GM11168 (cell line): Measurements from ENCODE around the gene CGN.

Source experiments
- in situ Hi-C: fragments of 300-500 bp; cut with MboI; formaldehyde crosslinking; loops from one replicate; pipeline ENCODE4 v1.12.0; 2022; ENCODE audit warnings: low sequenced_read_pairs; ENCODE audit not compliant: unreplicated experiment

CGN gene

GRCh38 chr1:151501474-151501873 lies 9.7 kb upstream of the CGN start:
- in situ Hi-C loops = no loop called here

- in situ Hi-C loops = no loop called here
Observed at GRCh38 chr1:151502035-151502700, 9.0 kb upstream of the CGN start.

GRCh38 chr1:151502859-151503780 lies 8.1 kb upstream of the CGN start:
- in situ Hi-C loops = no loop called here

GRCh38 chr1:151504252-151504651 lies 6.9 kb upstream of the CGN start:
- in situ Hi-C loops = no loop called here

- in situ Hi-C loops = no loop called here
Observed at GRCh38 chr1:151504759-151505158, 6.4 kb upstream of the CGN start.

- in situ Hi-C loops = no loop called here
Observed at GRCh38 chr1:151508833-151509232, 2.4 kb upstream of the CGN start.

- in situ Hi-C loops = no loop called here
Observed at GRCh38 chr1:151509350-151510019, 1.7 kb upstream of the CGN start.

GRCh38 chr1:151510020-151510405 lies 1.2 kb upstream of the CGN start:
- in situ Hi-C loops = no loop called here

GRCh38 chr1:151510614-151510956 lies 602 bp upstream of the CGN start:
- in situ Hi-C loops = no loop called here

- in situ Hi-C loops = no loop called here
Observed at GRCh38 chr1:151511636-151512215, 539 bp downstream of the CGN start.

GRCh38 chr1:151512326-151512725 lies 1.1 kb downstream of the CGN start:
- in situ Hi-C loops = no loop called here

GRCh38 chr1:151512801-151513625 lies 1.8 kb downstream of the CGN start:
- in situ Hi-C loops = no loop called here

- in situ Hi-C loops = no loop called here
Observed at GRCh38 chr1:151513626-151514121, 2.5 kb downstream of the CGN start.

- in situ Hi-C loops = no loop called here
Observed at GRCh38 chr1:151514366-151514765, 3.2 kb downstream of the CGN start.

GRCh38 chr1:151515265-151515664 lies 4.1 kb downstream of the CGN start:
- in situ Hi-C loops = no loop called here

- in situ Hi-C loops = no loop called here
Observed at GRCh38 chr1:151516031-151516511, 4.9 kb downstream of the CGN start.

GRCh38 chr1:151518431-151518830 lies 7.2 kb downstream of the CGN start:
- in situ Hi-C loops = no loop called here

- in situ Hi-C loops = no loop called here
Observed at GRCh38 chr1:151518936-151519335, 7.7 kb downstream of the CGN start.

GRCh38 chr1:151519667-151520066 lies 8.5 kb downstream of the CGN start:
- in situ Hi-C loops = no loop called here

- in situ Hi-C loops = no loop called here
Observed at GRCh38 chr1:151520359-151520758, 9.2 kb downstream of the CGN start.
